HG02642 (cell line): ENCODE results near the gene PXDN.

ENCODE experiments used
- ATAC-seq: cut with Tn5 transposase; IDR thresholded peaks from one replicate; pipeline ENCODE4 v1.9.1; 2021; ENCODE audit warnings: mild to moderate bottlenecking; ENCODE audit not compliant: unreplicated experiment, poor library complexity

PXDN gene

GRCh38 chr2:1606421-1607235 lies 137.7 kb downstream of the PXDN start:
- no peak for ATAC-seq

GRCh38 chr2:1606046-1606400 lies 138.3 kb downstream of the PXDN start:
- ATAC-seq = no peak

- ATAC-seq = no peak
These were observed 138.9 kb downstream of the PXDN start for GRCh38 chr2:1605102-1606045.

GRCh38 chr2:1603521-1603920 lies 140.8 kb downstream of the PXDN start:
- no peak for ATAC-seq

- no peak for ATAC-seq
These were observed 141.3 kb downstream of the PXDN start for GRCh38 chr2:1603059-1603458.

GRCh38 chr2:1602278-1603010 lies 141.9 kb downstream of the PXDN start:
- no peak for ATAC-seq

GRCh38 chr2:1601471-1602277 lies 142.6 kb downstream of the PXDN start:
- no peak for ATAC-seq

GRCh38 chr2:1601067-1601412 lies 143.3 kb downstream of the PXDN start:
- no peak for ATAC-seq

- no peak for ATAC-seq
These were observed 143.9 kb downstream of the PXDN start for GRCh38 chr2:1600191-1601066.

- no peak for ATAC-seq
These were observed 144.8 kb downstream of the PXDN start for GRCh38 chr2:1599301-1600085.

- ATAC-seq = no peak
These were observed 145.5 kb downstream of the PXDN start for GRCh38 chr2:1598800-1599199.

GRCh38 chr2:1598041-1598710 lies 146.1 kb downstream of the PXDN start:
- ATAC-seq = no peak

GRCh38 chr2:1595274-1595673 lies 149.0 kb downstream of the PXDN start:
- no peak for ATAC-seq

- ATAC-seq = no peak
These were observed 149.7 kb downstream of the PXDN start for GRCh38 chr2:1594373-1595171.

- no peak for ATAC-seq
These were observed 150.3 kb downstream of the PXDN start for GRCh38 chr2:1594123-1594372.

- ATAC-seq = no peak
These were observed 150.8 kb downstream of the PXDN start for GRCh38 chr2:1593371-1594122.
